Epidermal melanocyte (primary cell): Measurements from ENCODE around the gene CEMIP2.
"Not testable (repeated sequence)": the region's sequence is repeated elsewhere in the genome, so short reads cannot be mapped to it uniquely, and the experiment has no call there.

Experiments used
- DNase-seq: peaks from one replicate; pipeline ENCODE4 v3.0.0; 2011; ENCODE audit warnings: low spot score; ENCODE audit not compliant: insufficient read length

The CEMIP2 gene

DNA sequence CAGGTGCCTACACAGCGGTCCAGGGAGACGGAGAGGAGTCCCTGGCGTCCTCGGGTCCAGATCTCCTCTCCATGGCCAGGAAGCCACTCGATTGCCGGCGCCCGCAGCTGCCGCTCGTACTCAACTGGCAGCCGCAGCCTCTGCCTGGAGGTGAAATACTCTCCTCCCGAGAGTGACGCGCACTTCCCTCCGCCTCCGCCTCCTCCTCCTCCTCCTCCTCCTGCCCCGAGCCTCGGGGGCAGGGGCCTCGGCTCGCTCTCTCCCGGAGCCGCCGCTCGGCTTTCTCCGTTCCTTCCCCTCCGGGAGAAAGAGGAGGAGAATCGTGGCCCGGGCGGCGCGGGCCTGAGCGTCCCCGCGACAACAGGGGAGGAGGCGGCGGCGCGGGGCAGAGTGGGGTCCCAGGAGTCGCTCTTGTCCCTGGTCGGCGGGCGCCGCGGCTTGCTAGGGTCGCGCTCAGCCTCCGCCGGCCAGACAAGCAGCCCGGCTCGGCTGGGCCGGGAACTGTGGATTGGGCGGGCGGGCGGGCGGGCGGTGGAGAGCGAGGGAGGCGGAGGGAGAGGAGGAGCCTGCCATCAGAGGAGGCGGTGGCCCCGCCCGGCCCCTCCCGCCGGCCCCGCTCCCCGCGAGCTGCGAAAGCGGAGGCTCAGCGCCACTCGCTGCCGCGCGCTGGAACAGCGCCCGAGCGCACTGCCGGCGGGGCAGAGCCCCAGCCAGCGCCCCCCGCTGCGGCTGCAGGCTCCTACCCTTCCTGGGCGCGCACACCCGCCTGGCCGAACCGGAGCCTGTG is at the start of gene CEMIP2:
Gene CEMIP2 (minus strand): TSS at position 126 of the 787 bp plus-strand sequence. CDS start 18,140 bp downstream, outside the sequence.
- peak; percentile 52 for DNase-seq

GRCh38 chr9:71816916-71817451 is 48.7 kb upstream of the CEMIP2 start:
- DNase-seq: no peak

DNA sequence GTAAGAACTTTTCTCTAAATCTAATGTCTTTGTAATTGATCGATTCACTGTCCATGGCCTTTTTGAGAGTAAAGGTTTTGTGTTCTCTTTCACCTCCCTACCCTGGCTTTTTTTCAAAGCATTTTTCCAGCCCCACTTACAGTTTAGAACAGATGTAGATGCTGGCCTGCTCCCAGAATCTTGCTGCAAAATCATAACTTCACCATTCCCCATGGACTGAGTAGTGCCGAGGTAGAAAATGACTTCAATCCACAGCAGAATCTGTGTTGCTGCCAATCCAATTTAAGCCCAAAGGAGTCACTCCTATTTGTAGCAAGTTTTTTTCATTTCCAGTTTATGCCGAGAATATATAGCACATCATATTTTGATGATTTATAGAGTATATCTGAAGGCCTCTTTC is 46.5 kb upstream of the CEMIP2 start:
- DNase-seq: no peak

GRCh38 chr9:71814226-71814625 is 45.9 kb upstream of the CEMIP2 start:
- no peak for DNase-seq

- no peak for DNase-seq
Observed at GRCh38 chr9:71812385-71812784, 44.1 kb upstream of the CEMIP2 start.

- DNase-seq: no peak
Observed at GRCh38 chr9:71808068-71808467, 39.8 kb upstream of the CEMIP2 start.

DNA sequence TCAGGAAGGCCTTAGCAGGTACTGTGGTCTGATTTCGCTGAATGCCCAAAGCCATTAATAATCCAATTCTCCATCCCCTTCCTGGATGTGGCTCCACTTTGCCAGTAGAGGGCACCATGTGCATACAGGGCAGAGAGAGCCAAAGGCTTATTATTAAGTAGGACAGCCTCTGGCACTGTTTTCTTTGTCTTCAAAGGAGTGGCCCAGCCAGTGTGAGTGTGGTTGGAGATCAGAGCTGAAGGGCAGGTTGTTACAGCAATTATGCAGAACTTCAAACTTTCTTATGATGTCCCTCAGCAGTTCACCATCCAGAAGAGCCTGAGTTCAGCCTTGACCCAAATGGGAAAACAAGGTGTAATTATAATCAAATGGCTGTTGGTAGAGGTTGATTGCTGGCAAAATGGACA is 38.6 kb upstream of the CEMIP2 start:
- peak; percentile 40 for DNase-seq

GRCh38 chr9:71805096-71805495 is 36.8 kb upstream of the CEMIP2 start:
- DNase-seq: not testable (repeated sequence)

DNA sequence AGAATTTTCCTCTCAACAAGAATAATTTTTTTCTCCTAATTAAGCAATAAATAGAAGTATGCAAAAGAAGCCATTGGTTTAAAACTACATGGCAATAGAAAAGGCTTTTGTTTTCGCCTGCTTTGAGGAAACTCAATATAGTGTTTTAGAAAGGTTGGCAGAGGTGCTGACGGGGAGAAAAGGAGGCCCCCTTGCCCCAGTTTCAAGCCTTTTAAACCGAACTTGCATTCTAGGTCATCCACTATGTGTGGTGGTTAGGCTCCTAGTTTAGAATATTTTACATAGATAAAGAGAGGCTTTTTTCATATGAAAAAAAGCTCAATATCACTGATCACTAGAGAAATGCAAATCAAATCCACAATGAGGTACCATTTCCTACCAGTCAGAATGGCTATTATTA is 33.5 kb upstream of the CEMIP2 start:
- DNase-seq: no peak

DNA sequence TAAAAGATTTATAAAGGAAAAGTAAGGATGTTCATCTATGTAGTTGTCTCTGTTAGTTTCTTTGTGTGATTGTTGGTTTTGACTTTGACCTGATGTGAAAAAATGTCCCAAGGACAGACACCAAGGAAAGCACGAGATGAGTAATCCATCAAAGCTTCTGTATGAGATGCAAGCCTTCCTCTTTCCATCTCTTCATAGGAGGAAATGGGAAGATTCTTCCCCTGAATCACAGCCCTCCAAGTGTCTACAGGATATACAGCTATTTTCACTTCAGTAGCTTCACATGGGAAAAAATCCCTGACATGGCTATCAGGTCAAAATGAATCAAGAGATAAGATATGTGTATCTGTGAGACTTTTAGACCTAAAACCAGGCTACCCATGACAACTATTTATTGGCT is 29.0 kb upstream of the CEMIP2 start:
- DNase-seq: no peak

DNA sequence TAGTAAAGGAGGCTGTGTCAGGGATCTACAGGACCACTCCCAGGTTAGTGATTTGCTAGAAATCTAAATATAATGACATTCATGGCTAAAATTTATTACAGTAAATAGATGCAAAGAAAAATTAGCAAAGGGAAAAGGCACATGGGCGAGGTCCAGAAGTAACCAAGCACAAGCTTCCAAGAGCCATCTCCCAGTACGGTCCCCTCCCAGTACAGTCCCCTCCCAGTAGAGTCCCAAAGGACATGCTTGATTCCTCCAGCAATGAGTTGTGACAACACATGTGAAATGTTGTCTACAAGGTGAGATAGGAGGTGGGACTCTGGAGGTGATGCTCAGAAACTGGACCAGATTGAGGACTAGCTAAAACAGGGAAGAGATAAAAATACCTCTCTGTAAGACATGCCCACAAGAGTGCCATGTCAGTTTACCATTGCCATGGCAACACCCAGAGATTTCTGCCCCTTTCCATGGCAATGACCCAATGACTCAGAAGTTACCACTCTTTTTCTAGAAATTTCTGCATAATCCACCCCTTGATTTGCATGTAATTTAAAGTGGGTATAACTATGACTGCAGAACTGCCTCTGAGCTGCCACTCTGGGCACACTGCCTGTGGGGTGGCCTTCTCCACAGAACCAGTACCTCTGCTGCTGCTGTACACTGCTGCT is 27.9 kb upstream of the CEMIP2 start:
- no peak for DNase-seq

- DNase-seq: no peak
Observed at GRCh38 chr9:71795097-71795813, 26.9 kb upstream of the CEMIP2 start.

GRCh38 chr9:71793386-71794105 is 25.2 kb upstream of the CEMIP2 start:
- DNase-seq: no peak

GRCh38 chr9:71791875-71792274 is 23.6 kb upstream of the CEMIP2 start:
- no peak for DNase-seq

DNA sequence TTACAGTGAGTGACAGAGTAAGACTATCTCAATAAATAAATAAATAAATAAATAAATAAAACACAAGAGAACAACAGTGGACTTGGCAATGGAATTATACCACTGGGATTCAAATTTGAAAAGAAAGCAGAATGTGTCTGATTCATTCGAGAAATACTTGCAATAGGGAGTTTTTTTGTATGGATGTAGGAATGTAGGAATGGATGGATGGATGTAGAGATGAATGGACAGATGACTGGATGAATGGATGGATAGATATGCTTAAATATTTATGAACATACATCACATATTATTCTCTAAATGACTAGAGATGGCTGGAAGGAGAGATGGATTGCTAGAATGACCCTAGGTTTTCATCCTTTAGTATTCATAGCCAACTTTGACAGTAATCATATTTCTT is 22.0 kb upstream of the CEMIP2 start:
- DNase-seq: no peak

- no peak for DNase-seq
Observed at GRCh38 chr9:71783120-71783523, 14.8 kb upstream of the CEMIP2 start.

- no peak for DNase-seq
Observed at GRCh38 chr9:71781391-71781790, 13.1 kb upstream of the CEMIP2 start.

GRCh38 chr9:71780953-71781352 is 12.6 kb upstream of the CEMIP2 start:
- DNase-seq: no peak

GRCh38 chr9:71778085-71778484 is 9.8 kb upstream of the CEMIP2 start:
- DNase-seq: no peak

- no peak for DNase-seq
Observed at GRCh38 chr9:71774920-71775319, 6.6 kb upstream of the CEMIP2 start.

DNA sequence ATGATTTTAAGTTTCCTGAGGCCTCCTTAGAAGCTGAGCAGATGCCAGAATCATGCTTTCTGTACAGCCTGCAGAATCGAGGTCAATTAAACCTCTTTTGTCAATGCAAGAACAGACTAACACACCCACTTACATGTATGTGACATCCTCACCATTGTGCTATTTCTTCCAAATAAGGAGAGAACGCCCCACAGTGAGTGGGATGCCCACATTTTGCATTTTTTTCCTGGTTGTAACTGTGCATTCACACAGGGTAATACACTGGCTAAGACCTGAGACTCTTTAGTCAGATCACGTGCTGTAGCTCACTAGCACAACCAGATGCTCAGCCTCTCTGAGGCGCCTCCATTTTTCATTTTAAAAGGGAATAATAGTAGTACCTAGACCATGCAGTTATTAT is 4.4 kb upstream of the CEMIP2 start:
- no peak for DNase-seq
